ENCODE measurements around the gene ALDH1A2. TPM values are rescaled to one million over a fixed set of nuclear protein-coding genes. Genes with fewer than 3 reads are reported as not detected.
A peak's percentile ranks its signal among the peaks of the same experiment; 100 is the strongest.

ALDH1A2 gene
- total RNA-seq, 1 donor from 2014 or later: 7.1 TPM

DNA sequence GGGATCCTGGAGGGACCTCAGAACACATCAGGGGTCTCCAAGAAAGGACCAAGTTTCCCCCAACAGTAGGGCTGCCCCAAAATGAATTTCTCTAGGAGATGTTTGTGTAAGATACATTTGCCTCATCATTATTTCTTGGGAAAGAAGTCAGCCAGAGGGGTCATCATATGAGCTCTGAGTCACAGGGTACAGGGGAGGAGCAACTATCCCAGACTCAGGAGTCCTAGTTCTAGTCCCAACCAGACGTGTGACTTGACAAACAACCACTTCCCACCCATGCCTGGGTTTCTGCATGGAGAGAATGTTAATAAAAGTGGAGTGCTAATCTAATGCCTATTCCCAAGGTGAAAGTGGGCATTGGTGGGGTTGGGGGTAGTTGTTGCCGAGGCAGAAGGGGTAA lies 144.1 kb downstream of the ALDH1A2 start:
- DNase-seq (ENCODE audit: low spot score): no peak
- ATAC-seq: no peak
- intact Hi-C loops (cut with DNase I): no loop called here

DNA sequence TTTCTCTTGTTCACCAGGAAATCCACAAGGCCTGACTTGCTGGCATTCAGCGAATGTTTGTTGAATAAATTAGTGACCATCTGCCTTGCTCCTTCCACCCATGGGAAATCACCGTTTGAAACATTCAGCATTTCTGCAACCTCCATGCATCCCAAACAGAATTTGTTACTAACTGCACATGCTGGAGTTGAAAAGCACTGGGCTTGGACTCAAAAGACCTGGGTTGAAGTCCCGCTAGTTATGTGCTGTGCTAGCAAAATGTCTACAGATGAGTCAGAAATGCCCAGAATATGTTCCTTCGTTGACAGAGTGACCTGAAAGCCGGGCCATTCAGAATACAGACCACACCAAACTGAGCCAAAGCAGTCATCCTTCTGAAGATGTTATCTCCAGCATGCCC lies 144.6 kb downstream of the ALDH1A2 start:
- intact Hi-C loops (cut with DNase I): no loop called here
- no peak for ATAC-seq
- no peak for DNase-seq (ENCODE audit: low spot score)

DNA sequence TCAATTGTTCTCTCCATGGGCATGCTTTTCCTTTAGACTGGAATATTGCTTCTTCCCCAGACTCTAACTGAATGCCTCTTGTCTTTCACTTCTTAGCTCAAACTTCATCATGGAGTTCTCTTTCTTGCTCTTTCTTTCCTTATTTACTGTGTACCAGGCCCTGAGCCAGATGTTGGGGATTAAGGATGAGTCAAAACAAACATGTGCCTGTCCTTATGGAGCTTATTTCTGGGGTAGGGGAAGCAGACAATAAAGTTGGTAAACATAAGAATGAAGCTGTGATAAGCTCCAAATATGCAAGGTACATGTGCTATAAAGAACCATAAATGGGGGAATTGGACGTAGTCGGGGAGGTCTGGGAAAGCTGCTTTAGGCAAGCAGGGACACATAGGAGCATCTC lies 145.8 kb downstream of the ALDH1A2 start:
- no peak for DNase-seq (ENCODE audit: low spot score)
- intact Hi-C loops (cut with DNase I): no loop called here
- ATAC-seq: no peak

DNA sequence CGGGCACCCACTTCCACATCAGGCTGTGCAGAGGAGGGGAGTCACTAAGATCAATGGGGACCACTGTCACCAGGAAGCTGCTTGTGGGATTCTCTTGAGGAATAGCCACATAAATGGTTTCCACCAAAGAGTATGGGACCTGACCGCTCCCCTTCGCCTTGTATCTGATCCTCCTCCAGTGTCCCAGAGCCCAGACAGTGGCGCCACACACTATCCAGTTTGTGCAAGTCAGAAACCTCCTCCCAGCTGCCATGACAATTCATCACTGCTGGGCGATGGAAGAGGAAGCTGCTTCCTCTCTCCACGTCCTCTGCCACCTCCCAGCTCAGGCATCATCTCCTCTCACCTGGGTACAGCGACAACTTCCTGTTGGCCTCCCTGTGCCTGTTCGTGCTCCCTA lies 147.5 kb downstream of the ALDH1A2 start:
- no peak for DNase-seq (ENCODE audit: low spot score)
- no peak for ATAC-seq
- intact Hi-C loops (cut with DNase I): no loop called here

DNA sequence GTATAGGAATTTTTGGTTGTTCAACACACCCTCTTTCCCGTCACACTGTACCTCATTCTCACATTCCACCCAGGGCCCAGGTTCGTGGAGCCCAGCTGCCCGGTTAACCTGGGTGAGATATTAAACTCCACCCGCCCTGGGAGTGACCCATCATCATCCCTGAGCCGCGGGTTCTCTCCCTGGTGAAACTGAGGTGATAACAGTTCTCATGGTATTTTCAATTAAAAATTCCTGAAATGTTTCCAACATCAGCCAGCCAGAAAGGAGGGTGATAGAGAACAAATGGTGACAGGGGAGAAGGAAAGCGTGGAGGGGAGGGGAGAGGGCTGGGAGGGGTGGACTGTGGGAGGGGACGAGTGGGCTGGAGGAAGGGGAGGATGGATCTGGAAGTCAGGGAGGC lies 148.8 kb downstream of the ALDH1A2 start:
- intact Hi-C loops (cut with DNase I): no loop called here
- no peak for ATAC-seq
- DNase-seq (ENCODE audit: low spot score): no peak

DNA sequence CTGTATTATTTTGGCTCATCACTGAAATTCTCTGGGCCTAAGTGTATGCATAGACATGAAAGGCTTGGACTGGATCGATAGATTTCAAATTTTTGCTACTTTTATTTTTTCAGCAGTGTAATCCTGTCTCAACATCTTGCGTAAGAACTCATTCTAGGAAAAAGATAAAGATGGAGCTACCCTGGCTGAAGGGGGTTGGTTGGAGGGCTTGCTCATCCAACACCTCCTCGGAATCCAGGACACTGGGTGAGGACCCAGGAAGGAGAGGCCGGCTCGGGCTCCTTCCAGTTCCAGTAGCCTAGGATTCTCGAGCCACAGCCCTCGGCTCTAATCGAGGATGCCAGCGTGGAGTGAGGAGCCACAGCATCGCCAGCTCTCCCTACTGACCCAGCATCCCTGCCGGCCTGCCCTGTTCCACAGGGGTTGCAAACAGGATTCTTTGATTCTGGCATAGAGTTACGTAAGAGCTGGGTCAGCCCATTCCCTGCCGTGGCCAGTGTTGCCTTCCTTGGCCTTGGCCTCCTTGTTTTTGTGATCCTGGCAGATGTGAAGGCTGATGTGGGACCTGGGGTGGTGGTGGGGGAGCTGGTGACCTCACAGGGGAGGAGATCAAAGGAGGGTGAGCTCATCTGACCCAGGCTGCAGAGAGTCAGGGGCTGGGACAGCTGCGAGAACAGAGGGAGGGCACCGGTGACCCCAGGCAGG lies 149.5 kb downstream of the ALDH1A2 start:
- DNase-seq (ENCODE audit: low spot score) (no peak), ATAC-seq (no peak)
- intact Hi-C loops (cut with DNase I): no loop called here

DNA sequence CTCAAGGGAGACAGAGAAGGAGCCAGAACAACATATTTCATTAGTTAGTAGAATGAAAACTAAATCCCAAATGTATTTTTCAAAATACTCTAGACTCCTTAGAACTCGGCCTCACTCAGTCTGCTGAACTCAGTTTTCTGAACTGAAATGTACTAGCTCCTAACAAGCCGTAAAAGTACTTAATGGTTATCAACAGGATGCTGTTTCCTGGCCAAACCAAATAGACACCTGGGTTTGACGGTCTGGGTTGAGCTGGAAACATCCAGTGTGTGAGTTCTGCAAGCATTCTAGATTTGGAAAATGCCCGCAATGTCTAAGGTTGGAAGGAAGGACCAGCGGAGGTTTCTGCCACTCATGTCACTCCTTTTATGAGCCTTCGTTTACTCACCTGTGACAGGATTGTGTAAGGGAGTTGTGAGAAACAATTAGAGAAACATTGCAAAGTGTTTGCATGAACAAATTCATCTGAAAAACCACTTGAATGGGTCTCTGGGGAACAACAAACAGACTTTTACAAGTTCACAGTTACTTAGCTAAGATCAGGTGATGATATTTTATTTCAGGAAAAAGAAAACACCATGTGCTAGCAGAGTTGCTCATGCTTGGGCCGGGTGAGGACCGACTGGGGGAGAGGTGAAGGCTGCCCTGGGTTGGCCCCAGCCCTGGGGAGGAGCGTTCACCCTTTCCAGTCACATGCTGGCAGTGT lies 151.0 kb downstream of the ALDH1A2 start:
- DNase-seq (ENCODE audit: low spot score): no peak
- peak; percentile 59 for ATAC-seq

DNA sequence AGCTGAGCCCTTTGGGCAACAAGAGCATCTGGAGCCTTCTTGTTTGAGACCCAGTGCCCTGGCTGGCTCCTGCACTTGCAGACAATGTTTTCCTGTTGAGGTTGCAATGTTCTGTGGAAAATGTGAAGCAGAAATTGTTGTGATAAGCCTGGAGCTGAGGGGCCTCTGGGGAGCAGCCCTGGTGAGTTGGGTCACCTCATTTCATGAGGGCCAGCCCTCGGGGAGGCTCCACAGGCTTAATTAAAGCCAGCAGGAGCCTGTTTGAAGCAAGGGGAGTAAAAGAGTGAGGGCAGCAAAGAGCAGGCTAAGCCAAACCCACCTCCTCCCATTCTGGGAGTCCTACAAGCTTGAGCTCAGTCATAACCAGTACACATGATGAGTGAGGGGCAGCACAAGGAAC lies 154.3 kb downstream of the ALDH1A2 start:
- intact Hi-C loops (cut with DNase I): no loop called here
- ATAC-seq (peak; percentile 76), DNase-seq (ENCODE audit: low spot score) (no peak)

More for the DNA sequence above, 151.0 kb downstream of the ALDH1A2 start:
- intact Hi-C loops (cut with DNase I): no loop called here

DNA sequence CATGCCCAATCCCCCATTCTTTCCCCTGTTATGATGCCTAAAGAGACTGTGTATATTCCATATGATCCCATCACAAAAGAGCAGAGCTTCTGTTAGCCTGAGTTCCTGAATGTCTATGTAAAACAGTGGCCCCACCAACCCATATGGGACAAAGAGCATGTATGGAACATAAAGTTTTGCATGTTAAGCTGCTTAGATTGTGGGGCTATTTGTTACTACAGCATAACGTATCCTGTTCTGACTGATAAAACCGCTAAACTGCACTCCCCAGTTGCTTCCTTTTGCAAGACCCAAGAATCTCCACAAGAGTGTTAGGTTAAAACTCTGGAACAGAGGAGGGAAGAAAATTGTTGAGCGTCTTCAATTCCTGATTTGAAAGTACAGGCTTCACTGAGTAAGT lies 154.8 kb downstream of the ALDH1A2 start:
- no peak for DNase-seq (ENCODE audit: low spot score)
- no peak for ATAC-seq
- intact Hi-C loops (cut with DNase I): no loop called here

DNA sequence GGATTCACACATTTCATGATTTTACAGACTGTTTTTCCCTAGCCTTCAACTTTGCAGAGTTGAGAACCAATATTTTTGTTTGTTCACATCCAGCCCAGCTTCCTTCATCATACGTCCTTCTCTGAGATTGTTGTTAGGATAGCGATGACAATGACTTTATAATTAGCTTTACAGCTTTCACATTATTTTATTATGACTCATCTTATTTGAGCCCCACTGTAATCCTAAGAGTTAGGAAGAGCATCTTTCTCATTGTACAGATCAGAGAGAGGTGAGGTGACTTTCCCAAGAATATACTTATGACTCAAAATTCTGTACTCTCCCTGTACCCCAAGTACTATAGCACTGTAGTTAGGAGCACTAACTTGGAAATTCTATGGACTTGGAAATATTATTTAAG lies 156.1 kb downstream of the ALDH1A2 start:
- intact Hi-C loops (cut with DNase I): no loop called here
- DNase-seq (ENCODE audit: low spot score) (no peak), ATAC-seq (no peak)

DNA sequence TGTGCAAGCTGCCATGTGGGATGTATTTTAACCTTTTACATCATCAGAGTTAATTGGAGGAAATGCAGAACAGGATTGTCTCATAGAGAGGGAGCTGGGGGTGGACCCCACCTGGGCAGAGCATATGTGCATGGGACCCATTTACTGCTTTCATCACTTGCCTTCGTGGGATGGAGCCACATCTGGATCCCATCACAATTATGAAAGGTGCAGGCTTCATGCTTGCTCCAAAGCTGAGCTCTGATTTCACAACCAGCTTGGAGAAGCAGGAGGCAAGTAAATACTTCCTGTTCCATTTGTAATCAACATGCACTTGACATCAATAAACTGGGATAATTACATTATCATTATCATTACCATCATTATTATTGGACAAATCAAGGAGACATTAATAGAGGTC lies 161.9 kb downstream of the ALDH1A2 start:
- intact Hi-C loops (cut with DNase I): no loop called here
- no peak for ATAC-seq

More for the DNA sequence above, 161.9 kb downstream of the ALDH1A2 start:
- DNase-seq (ENCODE audit: low spot score): no peak

Other genes starting within 250 kb of the ALDH1A2 start
- 9.3 TPM for gene AQP9, start 72.7 kb upstream of the ALDH1A2 start, total RNA-seq

Data from sciatic nerve (tissue), 2 donors.